GM18861 (cell line): ENCODE data around the gene TAS2R31.
"Not testable (repeated sequence)": the region's sequence is repeated elsewhere in the genome, so short reads cannot be mapped to it uniquely, and the experiment has no call there.

Experiments used
- ATAC-seq: cut with Tn5 transposase; IDR thresholded peaks from one replicate; pipeline ENCODE4 v1.9.1; 2021; ENCODE audit not compliant: unreplicated experiment

TAS2R31 gene, protein sequence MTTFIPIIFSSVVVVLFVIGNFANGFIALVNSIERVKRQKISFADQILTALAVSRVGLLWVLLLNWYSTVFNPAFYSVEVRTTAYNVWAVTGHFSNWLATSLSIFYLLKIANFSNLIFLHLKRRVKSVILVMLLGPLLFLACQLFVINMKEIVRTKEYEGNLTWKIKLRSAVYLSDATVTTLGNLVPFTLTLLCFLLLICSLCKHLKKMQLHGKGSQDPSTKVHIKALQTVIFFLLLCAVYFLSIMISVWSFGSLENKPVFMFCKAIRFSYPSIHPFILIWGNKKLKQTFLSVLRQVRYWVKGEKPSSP

DNA sequence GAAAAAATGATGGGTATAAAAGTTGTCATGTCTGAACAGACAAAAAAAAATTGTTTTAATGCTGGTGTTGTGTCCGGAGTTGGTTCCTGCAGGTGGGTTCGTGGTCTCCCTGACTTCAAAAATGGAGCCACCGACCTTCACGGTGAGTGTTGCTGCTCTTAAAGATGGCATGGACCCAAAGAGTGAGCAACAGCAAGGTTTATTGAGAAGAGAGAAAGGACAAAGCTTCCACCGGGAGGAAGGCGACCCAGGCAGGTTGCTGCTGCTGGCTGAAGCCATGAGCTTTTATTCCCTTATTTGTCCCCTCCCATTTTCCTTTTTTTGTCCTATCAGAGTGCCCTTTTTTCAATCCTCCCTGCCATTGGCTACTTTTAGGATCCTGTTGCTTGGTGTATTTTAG is at the start of gene TAS2R31:
TSS of gene TAS2R31 (minus strand) at position 101 of the 400 bp plus-strand sequence. CDS start at position 29, 72 bp downstream.
- no peak for ATAC-seq

DNA sequence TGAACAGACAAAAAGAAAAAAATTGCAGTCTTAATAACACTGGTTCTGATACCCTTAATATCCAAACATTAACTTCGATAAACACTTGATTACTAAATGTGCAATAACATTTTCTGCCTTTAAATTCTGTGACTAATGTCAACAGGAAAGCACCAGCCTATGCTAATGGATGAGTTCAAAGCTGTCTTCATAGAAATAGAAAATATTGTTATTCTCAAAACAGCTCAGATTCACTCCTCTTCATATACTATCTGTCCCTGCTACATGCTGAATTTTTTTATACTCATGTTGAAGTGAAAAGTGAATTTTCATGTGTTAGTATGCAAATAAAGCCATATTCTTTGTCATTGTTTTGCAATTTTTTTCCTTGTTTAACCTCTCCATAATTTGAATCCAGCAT is 47.0 kb upstream of the TAS2R31 start:
- ATAC-seq: no peak

DNA sequence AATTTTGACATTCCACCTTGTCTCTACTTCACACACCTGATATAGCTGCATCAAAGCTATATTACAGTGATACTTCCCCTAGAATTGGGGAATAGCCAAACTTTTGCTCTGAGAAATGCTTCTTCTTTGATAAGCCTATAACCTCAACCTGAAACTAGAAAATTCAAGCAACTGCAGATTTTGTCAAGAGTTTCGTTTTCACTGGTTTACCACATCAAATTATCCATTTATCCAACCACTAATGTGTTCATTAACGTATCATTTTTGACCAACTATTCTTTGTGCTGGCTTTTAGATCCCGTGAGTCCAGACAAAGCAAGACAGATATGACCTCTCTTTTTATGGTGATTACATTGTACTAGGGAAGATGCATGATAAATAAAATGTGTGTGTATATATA is 44.4 kb upstream of the TAS2R31 start:
- peak; percentile 72 for ATAC-seq

DNA sequence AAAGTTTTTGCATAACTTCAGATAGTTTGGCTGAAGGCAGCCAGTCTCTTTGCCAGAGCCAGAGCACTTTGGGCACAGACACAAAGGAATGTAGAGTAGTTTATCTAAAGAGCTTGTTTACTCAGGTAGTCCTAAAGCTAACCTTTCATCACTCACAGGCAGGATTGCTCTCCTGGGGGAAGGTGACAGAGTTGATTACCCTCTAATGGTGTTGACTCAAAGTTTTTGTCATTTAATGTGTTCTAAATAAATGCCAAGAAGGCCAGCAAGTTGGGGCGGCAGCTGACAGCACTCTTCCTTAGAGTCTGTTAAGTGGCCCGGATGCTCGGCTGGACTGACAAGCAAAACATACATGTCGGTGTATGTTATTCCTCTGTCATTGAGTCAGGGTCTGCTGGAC is 40.2 kb upstream of the TAS2R31 start:
- ATAC-seq: no peak

DNA sequence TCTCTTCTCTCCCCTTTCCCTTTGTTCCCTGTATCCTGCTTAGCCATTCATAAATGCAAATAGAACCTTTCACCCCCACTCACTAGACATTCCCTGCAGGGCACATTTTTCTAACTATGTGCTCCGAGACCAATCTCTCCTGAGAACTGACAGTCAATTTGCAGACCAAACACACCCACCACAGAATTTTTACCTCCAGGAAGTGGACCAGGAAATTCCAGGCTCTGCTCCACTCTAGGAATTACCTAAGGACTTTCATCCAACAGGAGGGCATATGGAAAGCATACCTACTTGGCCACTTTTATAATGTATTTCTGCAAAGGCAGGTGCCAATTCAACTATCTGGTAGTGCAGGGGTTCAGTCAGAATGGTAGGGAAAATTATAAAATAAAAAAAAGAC is 39.8 kb upstream of the TAS2R31 start:
- no peak for ATAC-seq

DNA sequence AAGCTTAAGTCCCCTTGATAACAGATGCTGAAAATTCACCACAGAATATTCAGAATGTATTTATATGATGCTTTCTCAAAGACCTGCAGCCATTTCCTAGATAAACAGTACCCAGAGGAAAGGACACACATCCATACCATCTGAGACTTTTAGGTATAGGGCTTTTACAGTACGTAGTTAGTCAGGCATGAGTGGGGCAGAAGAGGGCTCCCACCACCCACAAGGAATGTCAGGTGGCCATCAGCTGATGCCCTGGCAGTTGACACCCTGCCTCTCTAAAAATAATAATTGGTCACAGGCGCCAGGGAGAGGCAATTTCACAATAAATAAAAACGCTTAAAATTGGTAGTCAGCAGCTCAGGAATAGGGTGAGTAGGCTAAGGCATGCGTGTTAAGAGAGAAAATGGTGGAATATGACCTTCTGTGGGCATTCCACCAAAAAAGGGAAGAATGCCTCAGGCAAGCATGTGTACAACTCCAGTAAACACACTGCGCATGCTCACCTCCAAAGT is 38.7 kb upstream of the TAS2R31 start:
- no peak for ATAC-seq

DNA sequence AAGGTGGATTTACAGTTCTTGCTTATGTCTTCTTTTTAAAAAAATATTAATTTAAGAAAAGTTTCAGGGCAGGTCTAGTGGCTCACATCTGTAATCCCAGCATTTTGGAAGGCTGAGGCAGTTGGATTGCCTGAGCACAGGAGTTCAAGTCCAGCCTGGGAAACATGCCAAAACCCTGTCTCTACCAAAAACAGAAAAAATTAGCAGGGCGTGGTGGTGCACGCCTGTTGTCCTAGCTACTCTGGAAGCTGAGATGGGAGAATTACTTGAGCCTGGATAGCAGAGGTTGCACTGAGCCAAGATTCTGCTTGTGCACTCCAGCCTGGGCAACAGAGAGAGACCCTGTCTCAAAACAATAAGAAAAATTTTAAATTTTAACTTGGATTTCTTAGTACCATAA is 36.3 kb upstream of the TAS2R31 start:
- ATAC-seq: no peak

DNA sequence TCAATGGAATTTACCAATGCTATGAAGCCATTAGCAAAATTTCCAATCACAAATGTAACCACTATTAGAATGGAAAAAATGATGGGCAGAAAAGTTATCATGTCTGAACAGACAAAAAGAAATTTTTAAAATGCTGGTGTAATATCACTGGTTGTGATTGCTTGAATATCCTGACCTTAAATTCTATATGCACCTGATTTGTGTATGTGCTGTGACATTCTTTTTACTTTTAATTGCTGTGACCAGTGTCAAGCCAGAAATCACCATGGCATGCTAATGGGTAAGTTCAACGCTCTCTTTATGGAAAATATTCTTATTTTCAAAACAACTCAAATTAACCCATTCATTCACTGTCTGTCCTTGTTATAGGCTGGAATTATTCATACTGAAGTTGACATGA is 31.0 kb upstream of the TAS2R31 start, which contains the start of gene TAS2R46:
TSS of gene TAS2R46 (minus strand) at position 101 of the 400 bp plus-strand sequence. CDS start at position 101, 0 bp downstream.
- ATAC-seq: not testable (repeated sequence)

DNA sequence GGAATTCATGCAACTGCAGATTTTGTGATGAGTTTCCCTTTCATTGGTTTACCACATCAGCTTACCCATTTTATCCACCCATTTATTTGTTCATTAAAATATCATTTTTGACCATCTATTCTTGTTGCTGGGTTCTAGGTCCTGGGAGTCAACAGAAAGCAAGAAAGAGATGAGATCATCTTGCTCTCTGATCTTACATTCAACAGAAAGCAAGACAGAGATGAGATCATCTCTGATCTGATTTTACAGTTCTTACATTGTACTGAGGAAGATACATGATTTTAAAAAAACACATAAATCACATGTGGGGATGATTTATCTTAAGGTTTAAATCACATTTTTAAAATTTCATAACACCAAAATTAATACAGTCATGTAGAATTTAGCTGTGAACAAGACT is 28.6 kb upstream of the TAS2R31 start:
- no peak for ATAC-seq

DNA sequence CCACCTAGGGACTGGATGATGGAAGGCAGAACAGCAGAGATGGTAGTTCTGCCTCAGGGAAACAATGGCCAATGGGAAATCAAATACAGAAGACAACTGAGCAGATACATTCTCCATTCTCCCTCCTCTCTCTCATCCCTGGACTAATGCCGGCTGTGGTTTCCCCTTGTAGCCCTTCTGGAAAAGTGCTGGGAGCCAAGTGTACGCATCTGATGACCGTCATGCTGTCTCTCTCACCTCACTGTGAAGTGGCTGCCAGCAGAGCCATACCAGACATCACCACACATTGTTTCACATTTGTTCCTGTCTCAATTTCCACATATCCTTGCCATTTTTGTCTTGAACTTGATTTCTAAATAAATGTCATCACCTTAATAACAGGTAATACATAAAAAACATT is 27.8 kb upstream of the TAS2R31 start:
- no peak for ATAC-seq

DNA sequence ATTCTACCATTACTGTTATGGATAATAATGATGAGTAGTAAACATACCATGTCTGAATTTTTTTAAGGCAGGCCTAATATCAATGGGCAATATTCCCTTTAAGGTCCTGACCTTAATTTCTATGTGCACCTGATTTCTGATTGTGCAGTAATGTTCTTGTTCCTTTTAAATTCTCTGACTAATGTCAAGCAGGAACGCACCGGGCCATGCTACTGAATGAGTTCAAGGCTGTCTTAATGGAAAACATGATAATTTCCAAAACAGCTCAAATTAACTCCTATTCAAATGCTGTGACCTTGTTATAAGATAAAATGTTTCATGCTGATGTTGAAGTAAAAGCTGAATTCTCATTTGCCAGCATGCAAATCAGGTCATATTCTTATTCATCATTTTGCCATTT is 24.1 kb upstream of the TAS2R31 start:
- ATAC-seq: no peak

DNA sequence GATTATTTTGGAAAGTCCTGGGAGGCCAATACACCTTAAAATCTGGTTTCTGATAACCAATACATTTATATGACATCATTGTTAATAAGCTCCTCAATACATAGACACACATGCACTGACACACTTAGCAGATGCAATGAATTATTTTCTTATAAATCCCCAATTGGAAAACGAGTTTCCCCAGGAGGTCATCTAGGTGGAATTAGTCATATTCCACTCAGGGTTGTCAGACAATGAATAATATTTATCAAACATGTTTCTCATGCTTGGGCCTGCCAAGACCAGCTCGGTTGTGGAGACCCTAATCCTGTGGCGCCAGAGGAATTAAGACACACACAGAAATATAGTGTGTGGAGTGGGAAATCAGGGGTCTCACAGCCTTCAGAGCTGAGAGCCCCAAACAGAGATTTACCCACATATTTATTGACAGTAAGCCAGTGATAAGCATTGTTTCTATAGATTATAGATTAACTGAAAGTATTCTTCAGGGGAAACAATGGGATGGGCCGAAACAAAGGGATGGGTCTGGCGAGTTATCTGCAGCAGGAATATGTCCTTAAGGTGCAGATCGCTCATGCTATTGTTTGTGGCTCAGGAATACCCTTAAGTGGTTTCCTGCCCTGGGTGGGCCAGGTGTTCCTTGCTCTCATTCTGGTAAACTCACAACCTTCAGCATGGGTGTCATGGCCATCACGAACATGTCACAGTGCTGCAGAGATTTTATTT is 18.8 kb upstream of the TAS2R31 start:
- not testable (repeated sequence) for ATAC-seq

DNA sequence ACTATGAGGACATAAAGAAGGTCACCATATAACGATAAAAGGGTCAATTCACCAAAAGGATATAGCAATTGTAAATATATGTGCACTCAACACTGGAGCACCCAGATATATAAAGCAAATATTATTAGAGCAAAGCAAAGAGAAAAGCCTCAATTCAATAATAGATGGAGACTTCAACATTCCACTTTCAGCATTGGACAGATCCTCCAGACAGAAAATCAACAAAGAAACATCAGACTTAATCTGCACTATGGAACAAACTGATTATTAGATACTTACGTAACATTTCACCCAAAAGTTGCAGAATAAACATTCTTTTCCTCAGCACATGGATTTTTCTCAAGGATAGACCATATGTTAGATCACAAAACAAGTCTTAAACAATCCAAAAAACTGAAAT is 10.2 kb upstream of the TAS2R31 start:
- not testable (repeated sequence) for ATAC-seq

DNA sequence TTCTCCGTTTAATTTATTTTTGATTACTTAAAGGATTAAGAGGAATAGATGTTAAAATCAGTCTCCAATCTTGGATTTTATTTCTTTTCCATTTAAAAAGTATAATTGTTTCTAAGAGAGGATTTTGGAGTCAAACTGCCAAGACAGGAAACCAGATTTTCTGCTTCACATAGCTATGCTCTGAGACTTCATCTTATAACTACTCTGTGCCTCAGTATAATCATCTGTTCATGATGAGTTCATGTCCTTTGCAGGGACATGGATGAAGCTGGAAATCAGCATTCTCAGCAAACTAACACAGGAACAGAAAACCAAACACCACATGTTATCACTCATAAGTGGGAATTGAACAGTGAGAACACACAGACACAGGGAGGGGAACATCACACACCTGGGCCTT is 9.0 kb upstream of the TAS2R31 start:
- no peak for ATAC-seq

DNA sequence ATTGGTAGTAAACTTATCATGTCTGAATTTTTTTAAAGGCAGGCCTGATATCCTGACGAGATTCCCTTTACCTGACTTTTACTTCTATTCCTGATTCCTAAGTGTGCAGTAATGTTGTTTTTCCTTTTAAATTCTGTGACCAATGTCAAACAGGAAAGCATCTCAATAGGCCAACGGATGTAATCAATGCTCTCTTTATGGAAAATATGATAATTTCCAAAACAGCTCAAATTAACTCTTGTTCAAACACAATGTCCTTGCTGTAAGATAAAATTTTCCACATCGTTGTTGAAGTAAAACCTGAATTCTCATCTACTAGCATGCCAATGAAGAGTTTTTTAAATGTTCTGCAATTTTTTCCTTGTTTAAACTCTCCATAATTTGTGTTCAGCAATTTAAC is 8.0 kb upstream of the TAS2R31 start:
- no peak for ATAC-seq

DNA sequence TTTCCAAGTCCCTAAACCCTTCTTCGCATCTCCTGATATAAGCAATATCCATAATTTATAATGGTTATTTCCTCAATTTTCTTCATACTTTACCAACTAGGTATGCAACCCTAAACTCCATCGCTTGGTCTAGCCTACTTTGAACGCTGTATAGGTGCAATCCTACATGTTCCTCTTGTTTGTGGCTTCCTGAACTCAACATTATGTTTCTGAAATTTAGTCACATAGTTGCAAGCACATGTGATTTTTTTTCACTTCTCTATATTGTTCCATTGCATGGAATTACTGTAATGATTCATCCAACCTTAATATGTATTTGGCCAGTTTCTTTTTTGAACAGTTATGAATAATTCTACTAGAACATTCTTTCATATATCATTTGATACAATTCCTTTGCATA is 2.8 kb upstream of the TAS2R31 start:
- peak; percentile 86 for ATAC-seq

DNA sequence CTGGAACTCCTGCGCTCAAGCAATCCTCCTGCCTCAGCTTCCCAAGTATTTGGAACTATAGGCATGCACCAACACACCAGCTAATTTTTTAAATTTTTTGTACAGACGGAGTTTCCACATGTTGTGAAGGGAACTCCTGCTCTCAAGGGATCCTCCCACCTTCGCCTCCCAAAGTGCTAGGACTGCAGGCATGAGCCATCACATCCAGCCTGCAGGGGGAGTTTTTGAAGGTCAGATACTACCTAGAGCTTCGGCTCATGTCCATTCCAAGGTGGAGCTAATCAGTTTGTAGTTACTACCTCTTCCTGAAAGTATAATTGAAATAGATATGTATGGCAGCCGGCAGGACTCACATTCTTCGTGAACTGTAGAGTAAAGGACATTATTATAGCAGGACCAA is 5.1 kb downstream of the TAS2R31 start:
- no peak for ATAC-seq

DNA sequence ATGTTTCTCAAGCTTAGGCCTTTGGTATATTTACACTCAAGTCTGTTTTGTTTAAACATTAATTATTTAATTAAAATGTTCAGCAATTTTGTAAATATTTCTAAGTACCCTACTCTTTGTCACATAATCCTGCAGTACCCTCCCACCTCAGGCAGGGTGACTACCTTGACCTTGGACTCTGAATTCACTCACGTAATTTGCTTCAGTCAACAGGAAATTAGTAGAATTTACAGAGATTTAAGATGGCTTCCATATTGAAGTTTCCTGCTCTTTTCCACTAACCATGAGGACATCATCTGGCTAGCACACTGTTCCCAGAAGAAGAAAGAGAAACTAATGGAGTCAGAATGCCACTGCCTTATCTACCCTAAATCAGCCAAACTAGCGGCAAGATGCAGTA is 7.8 kb downstream of the TAS2R31 start:
- ATAC-seq: no peak

DNA sequence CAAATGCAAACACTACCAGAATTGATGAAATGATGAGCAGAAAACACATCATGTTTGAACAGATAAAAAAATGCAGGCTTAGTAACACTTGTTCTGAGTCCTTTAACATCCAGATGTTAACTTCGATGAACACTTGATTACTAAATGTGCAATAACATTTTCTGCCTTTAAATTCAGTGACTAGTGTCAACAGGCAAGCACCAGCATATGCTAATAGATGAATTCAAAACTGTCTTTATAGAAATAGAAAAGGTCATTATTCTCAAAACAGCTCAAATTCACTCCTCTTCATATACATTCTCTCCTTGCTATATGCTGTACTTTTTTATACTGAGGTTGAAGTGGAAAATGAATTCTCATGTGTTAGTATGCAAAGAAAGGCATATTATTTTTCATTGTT is 8.7 kb downstream of the TAS2R31 start, which contains the start of gene TAS2R19:
TSS of gene TAS2R19 (minus strand) at position 101 of the 400 bp plus-strand sequence. CDS start at position 52, 49 bp downstream.
- ATAC-seq: no peak

DNA sequence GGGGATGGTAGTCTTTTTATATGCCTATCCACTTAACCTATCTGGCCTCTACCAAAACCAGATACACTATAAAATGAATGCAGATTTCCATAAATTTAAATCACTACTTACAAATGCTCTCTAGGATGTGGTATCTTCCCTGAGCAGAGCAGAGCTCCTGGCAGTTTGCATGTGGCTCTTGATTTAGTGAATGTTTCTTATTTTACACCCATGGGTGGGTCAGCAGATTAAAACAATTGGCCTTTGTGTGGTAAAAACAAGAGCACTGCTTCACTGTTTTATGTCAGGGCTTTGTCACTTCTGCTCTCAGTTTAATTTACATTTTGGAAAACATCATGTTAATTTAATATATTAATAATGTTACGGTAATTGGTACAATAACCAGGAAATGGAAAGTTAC is 14.3 kb downstream of the TAS2R31 start:
- no peak for ATAC-seq

DNA sequence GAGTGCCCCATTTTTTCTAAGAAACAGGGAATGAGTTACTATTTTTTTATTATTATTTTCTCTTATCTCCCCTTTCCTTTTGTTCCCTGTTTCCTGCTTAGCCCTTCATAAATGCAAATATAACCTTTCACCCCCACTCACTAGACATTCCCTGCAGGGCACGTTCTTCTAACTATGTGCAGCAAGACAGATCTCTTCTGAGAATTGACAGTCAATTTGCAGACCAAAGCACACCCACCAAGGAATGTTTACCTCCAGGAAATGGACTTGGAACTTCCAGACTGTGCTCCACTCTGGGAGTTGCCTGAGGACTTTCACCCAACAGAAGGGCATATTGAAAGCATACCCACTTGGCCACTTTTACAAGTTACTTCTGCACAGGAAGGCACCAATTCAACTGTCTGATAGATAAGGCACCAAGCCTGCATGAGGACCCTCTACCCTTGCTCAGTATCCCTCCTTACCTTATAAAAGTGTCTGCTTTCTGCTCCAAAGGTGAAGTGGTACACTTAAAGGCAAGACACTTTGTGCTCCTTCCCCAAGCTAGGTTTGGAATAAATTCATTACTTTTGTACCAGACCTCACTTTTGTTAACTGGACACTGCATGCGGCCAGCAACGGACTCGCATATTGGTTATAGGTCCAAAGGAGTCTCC is 15.3 kb downstream of the TAS2R31 start:
- ATAC-seq: no peak

DNA sequence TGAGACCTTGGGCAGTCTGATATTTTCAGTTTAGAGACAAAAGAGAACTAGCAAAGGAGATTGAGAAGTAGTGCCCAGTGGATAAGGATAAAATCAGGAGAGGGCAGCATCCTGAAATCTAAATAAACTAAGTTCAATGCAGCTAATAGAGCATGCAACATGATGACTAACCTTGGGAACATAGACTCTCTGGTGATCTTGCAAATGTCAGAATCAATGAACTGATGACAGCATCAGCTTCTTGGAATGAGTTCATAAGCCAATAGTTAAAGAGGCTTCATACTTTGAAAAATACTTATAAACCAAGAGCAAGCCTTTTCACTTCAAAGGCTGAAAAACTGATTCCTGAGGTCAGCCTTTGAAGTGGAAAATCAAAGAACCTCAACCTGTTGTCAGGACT is 17.0 kb downstream of the TAS2R31 start:
- ATAC-seq: no peak
